ENCODE data around the gene RPS27L.
"Not testable (repeated sequence)": the region's sequence is repeated elsewhere in the genome, so short reads cannot be mapped to it uniquely, and the experiment has no call there.

Gene RPS27L

DNA sequence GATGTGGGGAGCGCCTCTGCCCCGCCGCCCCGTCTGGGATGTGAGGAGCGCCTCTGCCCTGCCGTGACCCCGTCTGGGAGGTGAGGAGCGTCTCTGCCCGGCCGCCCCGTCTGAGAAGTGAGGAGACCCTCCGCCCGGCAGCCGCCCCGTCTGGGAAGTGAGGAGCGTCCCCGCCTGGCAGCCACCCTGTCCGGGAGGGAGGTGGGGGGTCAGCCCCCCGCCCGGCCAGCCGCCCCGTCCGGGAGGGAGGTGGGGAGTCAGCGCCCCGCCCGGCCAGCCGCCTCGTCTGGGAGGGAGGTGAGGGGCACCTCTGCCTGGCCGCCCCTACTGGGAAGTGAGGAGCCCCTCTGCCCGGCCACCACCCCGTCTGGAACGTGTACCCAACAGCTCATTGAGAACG lies 58.4 kb downstream of the RPS27L start:
- DNase-seq (ENCODE audit: low spot score): not testable (repeated sequence)
